A673 (cell line): ENCODE measurements around the gene PHTF2.

Source experiments
- EZH2 ChIP-seq: fragments of 200-600 bp; sonication (generic); IDR thresholded peaks from 2 replicates; pipeline ENCODE4 v1.6.1; 2017; ENCODE audit warnings: borderline replicate concordance, low read depth, mild to moderate bottlenecking, mixed read lengths, antibody characterized with exemption, low read length; ENCODE audit not compliant: poor library complexity, severe bottlenecking
- TF ChIP-seq, protein P1 (sequence below): fragments of 300-800, 200-600 bp; sonication (generic); conservative IDR thresholded peaks from 2 replicates; pipeline ENCODE4 v1.5.1; 2017; ENCODE audit warnings: low read depth, mild to moderate bottlenecking, antibody characterized with exemption, low read length, moderate library complexity, mixed read lengths

- TF ChIP-seq, protein P1, sequence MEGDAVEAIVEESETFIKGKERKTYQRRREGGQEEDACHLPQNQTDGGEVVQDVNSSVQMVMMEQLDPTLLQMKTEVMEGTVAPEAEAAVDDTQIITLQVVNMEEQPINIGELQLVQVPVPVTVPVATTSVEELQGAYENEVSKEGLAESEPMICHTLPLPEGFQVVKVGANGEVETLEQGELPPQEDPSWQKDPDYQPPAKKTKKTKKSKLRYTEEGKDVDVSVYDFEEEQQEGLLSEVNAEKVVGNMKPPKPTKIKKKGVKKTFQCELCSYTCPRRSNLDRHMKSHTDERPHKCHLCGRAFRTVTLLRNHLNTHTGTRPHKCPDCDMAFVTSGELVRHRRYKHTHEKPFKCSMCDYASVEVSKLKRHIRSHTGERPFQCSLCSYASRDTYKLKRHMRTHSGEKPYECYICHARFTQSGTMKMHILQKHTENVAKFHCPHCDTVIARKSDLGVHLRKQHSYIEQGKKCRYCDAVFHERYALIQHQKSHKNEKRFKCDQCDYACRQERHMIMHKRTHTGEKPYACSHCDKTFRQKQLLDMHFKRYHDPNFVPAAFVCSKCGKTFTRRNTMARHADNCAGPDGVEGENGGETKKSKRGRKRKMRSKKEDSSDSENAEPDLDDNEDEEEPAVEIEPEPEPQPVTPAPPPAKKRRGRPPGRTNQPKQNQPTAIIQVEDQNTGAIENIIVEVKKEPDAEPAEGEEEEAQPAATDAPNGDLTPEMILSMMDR: no peak
- TF ChIP-seq EZH2: no peak
These were observed 177.3 kb downstream of the PHTF2 start for GRCh38 chr7:77975672-77976480.
